Stimulated activated CD8-positive, alpha-beta memory T cell treated with anti-CD3 and anti-CD28 coated beads, Interleukin-15, amount 100 ng/mL, for 24 hours (primary cell): ENCODE measurements around the gene RNF183.
A peak's percentile ranks its signal among the peaks of the same experiment; 100 is the strongest.

Source experiments
- DNase-seq: peaks from one replicate; pipeline ENCODE4 v3.0.0-alpha.2; 2020; ENCODE audit warnings: low read depth

RNF183 gene

GRCh38 chr9:113302792-113303418 lies at the start of gene RNF183:
RNF183 (minus strand) TSS chr9:113303376; CDS start chr9:113298184, 5,192 bp downstream.
- no peak for DNase-seq

- no peak for DNase-seq
Measured at GRCh38 chr9:113352411-113352810, 49.2 kb upstream of the RNF183 start.

GRCh38 chr9:113352006-113352405 lies 48.8 kb upstream of the RNF183 start:
- no peak for DNase-seq

GRCh38 chr9:113350937-113351336 lies 47.8 kb upstream of the RNF183 start:
- no peak for DNase-seq

- DNase-seq: no peak
Measured at GRCh38 chr9:113350107-113350661, 47.0 kb upstream of the RNF183 start.

- no peak for DNase-seq
Measured at GRCh38 chr9:113349445-113350094, 46.4 kb upstream of the RNF183 start, which contains the start of gene BSPRY. BSPRY (plus strand) TSS chr9:113349541; CDS start chr9:113349580, 39 bp downstream.

- no peak for DNase-seq
Measured at GRCh38 chr9:113349066-113349444, 45.9 kb upstream of the RNF183 start.

- no peak for DNase-seq
Measured at GRCh38 chr9:113348437-113348836, 45.3 kb upstream of the RNF183 start.

- no peak for DNase-seq
Measured at GRCh38 chr9:113345671-113346070, 42.5 kb upstream of the RNF183 start.

GRCh38 chr9:113345190-113345589 lies 42.0 kb upstream of the RNF183 start:
- DNase-seq: no peak

GRCh38 chr9:113343732-113344231 lies 40.6 kb upstream of the RNF183 start:
- DNase-seq: no peak

GRCh38 chr9:113341712-113342410 lies 38.7 kb upstream of the RNF183 start:
- no peak for DNase-seq

GRCh38 chr9:113340011-113340699 lies 37.0 kb upstream of the RNF183 start, which contains the start of gene WDR31:
WDR31 (minus strand) TSS chr9:113340275; CDS start chr9:113332022, 8,253 bp downstream.
- peak; percentile 69 for DNase-seq

- DNase-seq: no peak
Measured at GRCh38 chr9:113337714-113338113, 34.5 kb upstream of the RNF183 start.

GRCh38 chr9:113331780-113332179 lies 28.6 kb upstream of the RNF183 start:
- no peak for DNase-seq

GRCh38 chr9:113328045-113328782 lies 25.0 kb upstream of the RNF183 start:
- DNase-seq: no peak

- no peak for DNase-seq
Measured at GRCh38 chr9:113326230-113326629, 23.1 kb upstream of the RNF183 start.

GRCh38 chr9:113322671-113323070 lies 19.5 kb upstream of the RNF183 start:
- DNase-seq: no peak

GRCh38 chr9:113320051-113320450 lies 16.9 kb upstream of the RNF183 start:
- no peak for DNase-seq

- DNase-seq: no peak
Measured at GRCh38 chr9:113319054-113319453, 15.9 kb upstream of the RNF183 start.

GRCh38 chr9:113317777-113318176 lies 14.6 kb upstream of the RNF183 start:
- no peak for DNase-seq
